MM.1S (cell line): ENCODE data around the gene PCBP1.

ENCODE experiments used
- DNase-seq: peaks from one replicate; pipeline ENCODE4 v3.0.0-alpha.2; 2015
- H2AFZ ChIP-seq: fragments of 300-600 bp; sonication (generic); 2 replicates; pipeline ENCODE4 v1.6.0; 2016; ENCODE audit warnings: antibody characterized with exemption, low read length
- H3F3A ChIP-seq: fragments of 300-600 bp; sonication (generic); 2 replicates; pipeline ENCODE4 v1.6.1; 2016; ENCODE audit warnings: mild to moderate bottlenecking, antibody characterized with exemption, low read length, moderate library complexity, mixed read lengths; ENCODE audit not compliant: insufficient read depth
- H3K27ac ChIP-seq: fragments of 300-600 bp; sonication (generic); 2 replicates; pipeline ENCODE4 v1.5.1; 2016; ENCODE audit warnings: mild to moderate bottlenecking, low read length
- H3K27me3 ChIP-seq: fragments of 300-600 bp; sonication (generic); replicated peaks from 2 replicates; pipeline ENCODE4 v1.6.0; 2016; ENCODE audit warnings: low read length; ENCODE audit not compliant: insufficient read depth
- H3K36me3 ChIP-seq: fragments of 300-600 bp; sonication (generic); replicated peaks from 2 replicates; pipeline ENCODE4 v1.6.1; 2016; ENCODE audit warnings: mild to moderate bottlenecking, low read length, mixed read lengths; ENCODE audit not compliant: insufficient read depth
- H3K4me1 ChIP-seq: fragments of 300-600 bp; sonication (generic); 2 replicates; pipeline ENCODE4 v1.6.1; 2016; ENCODE audit warnings: low read length, mixed read lengths
- H3K4me2 ChIP-seq: fragments of 300-600 bp; sonication (generic); 2 replicates; pipeline ENCODE4 v1.6.0; 2016; ENCODE audit warnings: low read depth, low read length
- H3K4me3 ChIP-seq: fragments of 300-600 bp; sonication (generic); 2 replicates; pipeline ENCODE4 v1.5.1; 2016; ENCODE audit warnings: low read length, mixed read lengths
- H3K79me2 ChIP-seq: fragments of 300-600 bp; sonication (generic); 2 replicates; pipeline ENCODE4 v1.6.1; 2016; ENCODE audit warnings: mixed run types, low read length, mixed read lengths
- H3K9ac ChIP-seq: fragments of 300-600 bp; sonication (generic); 2 replicates; pipeline ENCODE4 v1.6.1; 2016; ENCODE audit warnings: low read length, mixed read lengths
- H3K9me2 ChIP-seq: fragments of 300-600 bp; sonication (generic); replicated peaks from 2 replicates; pipeline ENCODE4 v1.6.1; 2016; ENCODE audit warnings: mild to moderate bottlenecking, low read length, mixed read lengths; ENCODE audit not compliant: insufficient read depth
- H3K9me3 ChIP-seq: fragments of 300-600 bp; sonication (generic); replicated peaks from 2 replicates; pipeline ENCODE4 v1.6.1; 2016; ENCODE audit warnings: mild to moderate bottlenecking, low read length, mixed read lengths; ENCODE audit not compliant: insufficient read depth
- H4K20me1 ChIP-seq: fragments of 300-600 bp; sonication (generic); 2 replicates; pipeline ENCODE4 v1.6.1; 2016; ENCODE audit warnings: mild to moderate bottlenecking, low read length, moderate library complexity, mixed read lengths; ENCODE audit not compliant: insufficient read depth
- CTCF ChIP-seq: fragments of 300-600 bp; sonication (generic); IDR thresholded peaks from 2 replicates; pipeline ENCODE4 v1.5.1; 2016; ENCODE audit warnings: antibody characterized with exemption, low read length, mixed read lengths
- EZH2 ChIP-seq: fragments of 300-600 bp; sonication (generic); optimal IDR thresholded peaks from 2 replicates; pipeline ENCODE3; 2017; ENCODE audit warnings: low read depth, mild to moderate bottlenecking, antibody characterized with exemption, low read length, mixed read lengths
- EZH2phosphoT487 ChIP-seq: fragments of 300-600 bp; sonication (generic); IDR thresholded peaks from 2 replicates; pipeline ENCODE4 v1.6.1; 2018; ENCODE audit warnings: antibody characterized with exemption, low read length

PCBP1 gene

GRCh38 chr2:70045932-70046331, 41.3 kb upstream of the PCBP1 start:
- Histone ChIP-seq H3K79me2 (no peaks in the 10 kb centered on the region), H3K27ac (no peak overlapping the region), H3K27me3 (no peaks in the 10 kb centered on the region), H4K20me1 (no peaks in the 10 kb centered on the region), H3K4me3 (no peak overlapping the region), H2AFZ (no peak overlapping the region), H3K9ac (no peak overlapping the region), H3F3A (no peaks in the 10 kb centered on the region), H3K9me3 (no peaks in the 10 kb centered on the region), H3K36me3 (no peaks in the 10 kb centered on the region), H3K4me2 (no peak overlapping the region), H3K9me2 (no peaks in the 10 kb centered on the region), H3K4me1 (no peaks in the 10 kb centered on the region)
- DNase-seq, result no peak
- TF ChIP-seq EZH2 (no peak), CTCF (no peak), EZH2phosphoT487 (no peak)

- no peaks in the 10 kb centered on the region for H3K9me2 ChIP-seq
- no peaks in the 10 kb centered on the region for H3K4me1 ChIP-seq
- no peak overlapping the region for H3K4me2 ChIP-seq
- H3K27ac ChIP-seq, result no peak overlapping the region
- H3K79me2 ChIP-seq, result no peaks in the 10 kb centered on the region
- no peak overlapping the region for H3K9ac ChIP-seq
- no peaks in the 10 kb centered on the region for H3K36me3 ChIP-seq
- H4K20me1 ChIP-seq, result no peaks in the 10 kb centered on the region
- H3K9me3 ChIP-seq, result no peaks in the 10 kb centered on the region
- H3F3A ChIP-seq, result no peaks in the 10 kb centered on the region
- no peak overlapping the region for H2AFZ ChIP-seq
- H3K27me3 ChIP-seq, result no peaks in the 10 kb centered on the region
- no peak for TF ChIP-seq EZH2
- H3K4me3 ChIP-seq, result no peak overlapping the region
- no peak for DNase-seq
Observed at GRCh38 chr2:70046534-70046933, 40.7 kb upstream of the PCBP1 start.

GRCh38 chr2:70047451-70047850, 39.8 kb upstream of the PCBP1 start:
- Histone ChIP-seq H3K9me3 (no peaks in the 10 kb centered on the region), H4K20me1 (no peaks in the 10 kb centered on the region), H3K4me1 (no peaks in the 10 kb centered on the region), H3K4me2 (no peak overlapping the region), H3K36me3 (no peaks in the 10 kb centered on the region), H3K27me3 (no peaks in the 10 kb centered on the region), H3K9ac (no peak overlapping the region), H3K27ac (no peak overlapping the region), H2AFZ (no peak overlapping the region), H3K79me2 (no peaks in the 10 kb centered on the region), H3K9me2 (no peaks in the 10 kb centered on the region), H3K4me3 (no peak overlapping the region), H3F3A (no peaks in the 10 kb centered on the region)
- TF ChIP-seq EZH2 (no peak), CTCF (no peak), EZH2phosphoT487 (no peak)
- DNase-seq, result no peak

- no peak for DNase-seq
- H3K4me2 ChIP-seq, result no peak overlapping the region
- H3K36me3 ChIP-seq, result no peaks in the 10 kb centered on the region
Observed at GRCh38 chr2:70049255-70049654, 38.0 kb upstream of the PCBP1 start.

More at GRCh38 chr2:70049255-70049654, 38.0 kb upstream of the PCBP1 start:
- TF ChIP-seq EZH2phosphoT487 (no peak), CTCF (no peak), EZH2 (no peak)
- no peak overlapping the region for H3K9ac ChIP-seq
- H3K9me2 ChIP-seq, result no peaks in the 10 kb centered on the region
- no peaks in the 10 kb centered on the region for H3K79me2 ChIP-seq
- H4K20me1 ChIP-seq, result no peaks in the 10 kb centered on the region
- H3K27ac ChIP-seq, result no peak overlapping the region
- no peaks in the 10 kb centered on the region for H3K9me3 ChIP-seq
- no peak overlapping the region for H2AFZ ChIP-seq
- H3K4me1 ChIP-seq, result no peaks in the 10 kb centered on the region
- H3F3A ChIP-seq, result no peaks in the 10 kb centered on the region
- H3K27me3 ChIP-seq, result no peaks in the 10 kb centered on the region
- no peak overlapping the region for H3K4me3 ChIP-seq
